NCI-H146 treated with DMSO at 0.1 percent for 48 hours (cell line): ENCODE data around the gene CARD11.
"Not testable (repeated sequence)": the region's sequence is repeated elsewhere in the genome, so short reads cannot be mapped to it uniquely, and the experiment has no call there.

ENCODE experiments used
- DNase-seq: peaks from one replicate; lab custom pipeline; 2025; ENCODE audit not compliant: unreplicated experiment; lab: John Stamatoyannopoulos, UW

The CARD11 gene

GRCh38 chr7:3021825-3022224, 21.8 kb downstream of the CARD11 start:
- DNase-seq: no peak

- not testable (repeated sequence) for DNase-seq
Observed at GRCh38 chr7:3021224-3021623, 22.4 kb downstream of the CARD11 start.

DNA sequence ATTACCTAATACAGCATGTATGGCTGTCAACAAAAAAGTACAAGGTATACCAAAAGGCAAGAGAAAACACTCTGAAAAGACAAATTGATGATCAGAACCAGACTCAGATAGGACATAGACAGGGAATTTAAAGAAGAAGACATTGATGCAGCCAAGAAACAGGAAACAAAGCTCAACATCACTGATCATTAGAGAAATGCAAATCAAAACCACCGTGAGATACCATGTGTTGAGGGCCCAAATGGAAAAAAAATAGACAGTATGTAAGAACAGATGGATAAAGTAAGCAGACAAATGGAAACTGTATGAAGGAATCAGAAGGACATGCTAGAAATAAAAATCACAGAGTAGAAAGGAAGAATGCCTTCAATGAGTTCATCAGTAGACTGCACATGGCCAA, 23.3 kb downstream of the CARD11 start:
- DNase-seq: no peak

- DNase-seq: no peak
Observed at GRCh38 chr7:3019801-3020200, 23.9 kb downstream of the CARD11 start.

DNA sequence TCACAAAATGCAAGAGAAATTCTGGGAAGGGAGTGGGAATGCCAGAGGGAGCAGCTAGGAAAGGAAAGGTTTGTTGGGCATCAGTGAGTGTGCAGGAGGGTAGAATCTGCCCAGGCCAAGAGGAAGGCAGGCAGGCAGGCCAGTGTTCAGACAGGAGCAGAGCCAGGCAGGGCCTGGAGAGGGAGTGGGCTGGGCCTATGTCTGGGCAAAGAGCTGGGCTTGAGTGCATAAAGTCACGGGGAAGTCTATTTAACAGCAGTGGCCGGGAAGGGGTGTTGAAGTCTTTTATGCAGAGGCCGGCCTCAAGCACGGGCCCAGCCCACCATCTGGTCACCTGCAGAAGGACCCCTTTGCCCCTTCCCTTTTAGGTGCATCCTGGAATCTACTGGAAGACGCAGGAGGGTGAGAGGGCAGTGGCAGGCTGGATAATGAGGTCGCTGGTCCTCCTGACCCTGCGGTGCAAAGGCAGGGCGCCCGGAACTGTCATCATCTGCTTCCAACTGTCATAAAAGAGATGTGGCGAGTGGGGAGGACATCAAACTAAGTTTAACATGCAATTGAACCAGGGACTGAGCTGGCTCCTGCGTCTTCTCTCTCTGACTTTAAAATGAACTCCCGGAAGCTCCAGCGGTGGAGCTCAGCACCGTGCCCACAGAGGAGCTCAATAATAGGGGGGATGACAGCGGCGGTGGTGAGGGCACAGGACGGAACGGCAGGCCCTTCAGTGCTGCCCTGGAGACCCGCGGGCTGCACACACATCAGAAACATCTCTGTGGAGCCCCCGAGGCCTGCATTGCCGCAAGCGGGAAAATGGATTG, 29.5 kb downstream of the CARD11 start:
- no peak for DNase-seq

DNA sequence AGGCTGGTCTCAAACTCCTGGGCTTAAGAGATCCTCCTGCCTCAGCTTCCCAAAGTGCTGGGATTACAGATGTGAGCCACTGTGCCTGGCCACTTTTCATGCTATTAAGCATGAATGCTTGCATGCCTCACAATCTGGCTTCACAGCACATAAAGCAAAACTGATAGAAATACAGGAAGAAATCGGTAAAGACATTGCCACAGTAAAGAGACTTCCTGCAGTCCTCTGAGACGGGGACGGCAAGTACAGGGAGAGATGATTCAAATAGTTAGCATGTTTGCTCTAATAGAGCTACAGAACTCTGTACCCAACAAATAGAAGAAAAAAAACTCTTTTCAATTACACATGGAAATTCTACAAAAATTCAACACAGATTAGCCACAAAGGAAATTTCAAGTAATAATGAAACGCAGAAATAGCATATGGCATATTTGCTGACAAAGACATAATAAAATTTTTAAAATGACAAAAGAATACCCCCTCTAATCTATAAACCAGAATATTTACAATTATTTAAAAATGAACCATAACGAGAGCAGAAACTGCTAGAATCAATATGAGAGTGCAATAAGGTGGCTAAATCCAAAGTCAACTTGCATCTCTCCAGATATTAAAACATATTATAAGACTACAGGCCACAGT, 32.3 kb downstream of the CARD11 start:
- DNase-seq: no peak

- no peak for DNase-seq
Observed at GRCh38 chr7:3010161-3010560, 33.5 kb downstream of the CARD11 start.

GRCh38 chr7:3009086-3009485, 34.6 kb downstream of the CARD11 start:
- no peak for DNase-seq

GRCh38 chr7:3008386-3008785, 35.3 kb downstream of the CARD11 start:
- no peak for DNase-seq

- DNase-seq: no peak
Observed at GRCh38 chr7:3007696-3008095, 36.0 kb downstream of the CARD11 start.

DNA sequence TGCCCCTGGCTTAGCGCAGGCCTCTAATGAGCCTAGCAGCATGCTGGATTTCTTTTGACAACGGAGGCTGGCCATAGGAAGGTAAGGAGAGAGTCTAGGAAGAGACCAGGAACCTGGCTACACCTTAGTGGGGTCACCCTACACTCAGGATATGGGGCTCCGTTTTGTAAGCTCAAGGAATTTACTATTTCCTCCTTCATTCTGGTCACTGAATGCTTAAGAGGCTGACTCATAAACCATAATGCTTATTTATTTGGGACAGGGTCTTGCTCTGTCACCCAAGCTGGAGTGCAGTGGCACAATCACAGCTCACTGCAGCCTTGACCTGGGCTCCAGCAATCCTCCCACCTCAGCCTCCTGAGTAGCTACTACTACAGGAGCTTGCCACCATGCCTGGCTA, 38.4 kb downstream of the CARD11 start:
- DNase-seq: no peak

DNA sequence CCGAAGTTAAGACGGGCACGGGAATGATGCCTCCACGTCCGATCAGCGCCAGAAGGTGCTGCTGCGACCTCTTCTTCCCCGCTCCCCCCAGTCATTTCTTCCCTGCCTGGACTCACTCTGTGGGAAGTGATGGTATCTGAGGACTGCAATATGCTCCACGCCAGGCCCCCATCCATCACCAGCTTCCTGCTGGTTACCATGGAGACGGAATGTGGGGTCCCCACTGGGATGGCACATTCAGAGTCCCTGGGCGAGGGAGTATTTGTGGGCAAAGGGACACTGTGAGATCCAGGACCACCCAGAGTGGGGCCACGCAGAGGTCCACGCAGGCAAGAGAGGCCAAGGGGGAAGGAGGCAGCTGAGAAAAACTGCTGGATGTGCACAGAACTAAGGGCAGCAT, 39.7 kb downstream of the CARD11 start:
- DNase-seq: no peak

DNA sequence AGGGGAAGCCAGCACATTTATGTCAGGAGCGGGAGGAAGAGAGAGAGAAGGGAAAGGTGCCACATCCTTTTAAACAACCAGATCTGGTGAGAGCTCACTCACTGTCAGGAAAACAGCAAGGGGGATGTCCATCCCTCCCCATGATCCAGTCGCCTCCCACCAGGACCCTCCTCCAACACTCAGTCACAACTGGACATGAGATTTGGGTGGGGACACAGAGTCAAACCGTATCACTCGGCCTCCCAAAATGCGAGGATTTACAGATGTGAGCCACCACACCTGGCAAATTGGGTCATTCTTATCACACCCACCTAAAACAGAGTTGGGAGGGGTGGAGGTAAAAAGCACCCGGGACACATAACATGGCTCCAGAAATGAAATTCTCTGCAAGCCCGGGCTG, 41.0 kb downstream of the CARD11 start:
- DNase-seq: no peak

DNA sequence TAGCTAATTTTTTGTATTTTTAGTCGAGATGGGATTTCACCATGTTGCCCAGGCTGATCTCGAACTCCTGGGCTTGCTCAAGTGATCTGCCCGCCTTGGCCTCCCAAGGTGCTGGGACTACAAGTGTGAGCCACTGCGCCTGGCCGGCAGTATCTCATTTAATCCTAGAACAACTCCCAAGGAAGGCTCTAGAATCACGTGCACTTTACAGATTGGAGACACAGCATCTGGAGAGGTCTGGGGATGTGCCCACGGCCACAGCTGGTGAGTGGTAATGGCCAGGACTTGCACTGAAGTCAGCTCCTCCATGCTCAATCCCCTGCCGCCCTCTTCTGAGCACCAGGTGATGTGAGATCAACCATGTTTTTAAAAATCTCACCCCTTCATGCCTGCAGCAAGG, 43.1 kb downstream of the CARD11 start:
- no peak for DNase-seq

DNA sequence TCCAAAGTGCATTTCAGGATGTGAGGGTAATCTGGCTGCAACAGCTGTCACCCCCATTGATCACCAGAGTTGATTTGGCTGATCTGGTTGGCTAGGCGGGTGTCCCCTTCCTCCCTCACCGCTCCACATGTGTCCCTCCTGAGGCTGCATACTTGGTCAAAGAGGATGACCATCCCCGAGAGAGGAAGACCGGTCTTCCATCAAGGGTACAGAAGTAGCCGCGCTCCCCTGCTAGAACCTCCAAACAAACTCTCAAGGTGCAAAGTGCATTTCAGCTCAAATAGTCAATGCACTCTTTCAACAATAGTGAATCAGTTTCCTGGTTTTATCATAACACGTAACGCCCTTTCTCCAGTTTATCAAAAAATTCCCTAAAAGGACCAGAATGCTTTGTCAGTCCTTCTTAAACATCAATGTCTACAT, 44.6 kb downstream of the CARD11 start:
- no peak for DNase-seq

DNA sequence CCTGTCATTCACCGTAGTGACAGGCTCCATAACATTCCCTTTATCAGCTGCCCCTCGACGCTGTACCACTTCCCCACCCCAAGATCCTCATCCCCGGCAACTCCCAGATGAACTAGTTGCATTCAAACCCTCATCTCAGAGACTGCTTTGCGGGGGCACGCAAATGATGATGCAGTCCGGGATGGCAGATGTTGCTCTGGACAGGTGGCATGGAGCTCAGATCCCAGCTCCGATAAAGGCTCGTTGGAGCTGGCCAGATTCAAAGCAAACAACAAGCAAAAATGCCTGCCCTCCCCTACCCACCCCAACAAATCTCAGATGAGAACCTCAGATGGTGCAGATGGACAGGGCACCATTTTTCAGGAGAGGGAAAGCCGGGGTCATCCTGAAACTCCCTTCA, 46.7 kb downstream of the CARD11 start:
- no peak for DNase-seq

DNA sequence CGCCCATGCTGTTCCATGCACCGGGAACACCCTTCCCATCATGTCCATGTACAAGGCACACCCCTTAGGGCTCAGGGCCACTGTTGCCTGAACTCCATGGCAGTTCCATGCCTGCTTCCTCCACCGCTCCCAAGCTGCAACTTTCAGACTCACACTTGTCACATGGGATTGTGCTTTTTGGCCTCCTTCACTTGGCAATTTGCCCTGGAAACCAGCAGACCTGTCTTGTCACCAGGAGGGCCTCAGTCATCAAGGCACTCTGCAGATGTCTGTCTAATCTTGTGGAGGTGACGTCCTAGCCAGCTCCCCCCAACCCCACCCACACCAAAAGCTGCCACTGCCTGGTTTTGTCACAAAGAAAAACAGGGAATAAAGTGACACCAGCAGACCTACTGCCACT, 47.5 kb downstream of the CARD11 start:
- DNase-seq: no peak

DNA sequence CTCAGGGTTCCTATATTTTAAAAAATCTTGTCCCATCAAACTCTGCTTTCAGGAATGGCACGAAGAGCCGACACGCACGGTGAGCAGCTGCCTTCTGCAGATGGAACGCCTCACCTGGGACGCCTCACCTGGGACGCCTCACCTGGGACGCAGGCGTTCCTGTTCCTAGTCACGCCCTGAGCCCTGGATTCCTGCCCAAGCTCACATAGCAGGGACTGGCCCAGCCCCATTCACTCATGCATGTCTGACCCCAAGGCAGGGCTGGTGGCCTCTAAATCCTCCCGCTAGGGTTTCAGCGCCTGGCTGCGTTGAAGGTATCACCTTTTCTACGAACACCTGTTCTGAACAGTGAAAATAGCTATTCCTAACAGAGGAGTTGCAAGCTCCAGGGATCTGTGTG, 49.8 kb downstream of the CARD11 start:
- no peak for DNase-seq

GRCh38 chr7:2993396-2993795, 50.3 kb downstream of the CARD11 start:
- DNase-seq: no peak

- no peak for DNase-seq
Observed at GRCh38 chr7:2990949-2991470, 52.7 kb downstream of the CARD11 start.

DNA sequence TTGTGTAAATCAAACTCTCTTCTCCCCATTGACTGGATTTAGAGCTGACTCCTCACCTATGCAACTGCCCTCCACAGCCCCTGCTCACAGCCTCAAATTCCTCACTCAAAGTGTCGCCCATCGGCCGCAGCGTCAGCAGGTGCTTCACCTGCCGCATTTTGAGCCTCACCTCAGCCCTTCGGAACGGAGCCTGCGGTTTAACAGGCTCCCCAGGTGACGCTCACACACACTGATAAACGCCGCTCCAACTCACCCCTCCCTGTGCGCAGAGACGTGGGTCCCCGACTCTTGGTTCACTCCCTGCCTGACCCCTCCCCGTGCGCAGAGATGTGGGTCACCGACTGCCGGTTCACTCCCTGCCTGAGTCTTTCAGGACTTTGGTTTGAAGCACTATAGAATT, 57.1 kb downstream of the CARD11 start:
- DNase-seq: no peak

DNA sequence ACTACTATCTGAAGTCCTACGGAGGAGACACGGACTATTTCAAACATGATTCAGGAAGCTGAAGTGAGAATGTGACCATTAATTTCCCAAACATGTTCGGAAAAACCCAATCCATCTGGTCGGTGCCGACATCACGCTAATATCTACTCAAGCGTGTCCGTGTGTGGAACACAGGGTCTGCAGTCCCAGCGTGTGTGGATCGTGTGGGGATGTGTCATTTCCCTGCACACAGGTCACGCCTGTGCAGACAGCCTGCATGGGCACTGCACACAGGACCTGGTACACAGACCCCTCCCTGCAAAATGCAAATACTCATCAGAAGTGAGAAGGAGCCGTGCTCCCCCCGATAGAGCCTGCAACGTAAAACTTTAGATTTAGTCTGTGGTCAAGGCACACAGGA, 57.8 kb downstream of the CARD11 start:
- no peak for DNase-seq

GRCh38 chr7:2984091-2984490, 59.6 kb downstream of the CARD11 start:
- DNase-seq: no peak
